Esophagus muscularis mucosa (tissue), 4 donors: Measurements from ENCODE around the gene COL27A1.

Experiments used
- EP300 ChIP-seq: sonication (generic); formaldehyde crosslinking; IDR thresholded peaks from one replicate; pipeline ENCODE4 v1.6.1; 2017; ENCODE audit warnings: antibody characterized with exemption
- POLR2A ChIP-seq: fragments of 450-650 bp; IDR thresholded peaks from one replicate; pipeline ENCODE4 v1.6.1; 2017; ENCODE audit warnings: antibody characterized with exemption, moderate library complexity, mild to moderate bottlenecking, low read depth
- POLR2AphosphoS5 ChIP-seq, 2 donors: sonication (generic); formaldehyde crosslinking; IDR thresholded peaks; one replicate each; pipeline ENCODE4 v1.6.1; 2017; ENCODE audit warnings: antibody characterized with exemption in 2 of 2
- TF ChIP-seq, protein P1 (sequence below), 3 experiments: fragments of 200-600 bp in 2 of 3; fragments of 450-650 bp in 1 of 3; sonication (generic) in 2 of 3; IDR thresholded peaks; one replicate each; pipeline ENCODE4 v1.5.1; 2017 to 2019; ENCODE audit warnings: antibody characterized with exemption in 3 of 3, mild to moderate bottlenecking in 2 of 3, moderate library complexity in 1 of 3

DNA sequence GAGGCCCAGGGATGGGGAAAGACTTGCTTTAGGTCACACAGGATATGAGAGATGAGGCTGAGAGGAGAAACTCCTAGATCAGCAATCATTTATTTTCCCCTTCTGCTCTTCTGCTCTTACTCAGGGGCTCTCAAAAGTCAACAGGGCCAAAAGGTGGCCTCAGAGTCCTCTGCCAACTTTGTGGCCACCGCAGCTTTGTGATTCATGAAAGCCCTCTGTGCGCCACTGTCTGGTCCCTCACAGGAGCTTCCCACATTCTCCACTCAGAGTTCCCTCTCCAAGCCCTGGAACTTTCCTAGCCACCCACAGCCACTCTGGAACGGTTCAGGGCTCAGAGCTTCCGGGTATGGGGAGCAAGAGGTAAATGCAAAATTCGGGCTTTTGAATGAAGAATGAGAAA is 82.4 kb downstream of the COL27A1 start:
- TF ChIP-seq POLR2AphosphoS5 (IDR thresholded peaks at IDR 0.05) (no peak), POLR2A (no peak), EP300 (no peak)
- TF ChIP-seq, protein P1, sequence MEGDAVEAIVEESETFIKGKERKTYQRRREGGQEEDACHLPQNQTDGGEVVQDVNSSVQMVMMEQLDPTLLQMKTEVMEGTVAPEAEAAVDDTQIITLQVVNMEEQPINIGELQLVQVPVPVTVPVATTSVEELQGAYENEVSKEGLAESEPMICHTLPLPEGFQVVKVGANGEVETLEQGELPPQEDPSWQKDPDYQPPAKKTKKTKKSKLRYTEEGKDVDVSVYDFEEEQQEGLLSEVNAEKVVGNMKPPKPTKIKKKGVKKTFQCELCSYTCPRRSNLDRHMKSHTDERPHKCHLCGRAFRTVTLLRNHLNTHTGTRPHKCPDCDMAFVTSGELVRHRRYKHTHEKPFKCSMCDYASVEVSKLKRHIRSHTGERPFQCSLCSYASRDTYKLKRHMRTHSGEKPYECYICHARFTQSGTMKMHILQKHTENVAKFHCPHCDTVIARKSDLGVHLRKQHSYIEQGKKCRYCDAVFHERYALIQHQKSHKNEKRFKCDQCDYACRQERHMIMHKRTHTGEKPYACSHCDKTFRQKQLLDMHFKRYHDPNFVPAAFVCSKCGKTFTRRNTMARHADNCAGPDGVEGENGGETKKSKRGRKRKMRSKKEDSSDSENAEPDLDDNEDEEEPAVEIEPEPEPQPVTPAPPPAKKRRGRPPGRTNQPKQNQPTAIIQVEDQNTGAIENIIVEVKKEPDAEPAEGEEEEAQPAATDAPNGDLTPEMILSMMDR (IDR thresholded peaks at IDR 0.05) = no peak
